ENCODE data around the gene SOX15.
A peak's percentile ranks its signal among the peaks of the same experiment; 100 is the strongest.

Gene SOX15

GRCh38 chr17:7588553-7589203 is 1.2 kb downstream of the SOX15 start:
- TF ChIP-seq CTCF (IDR thresholded peaks at IDR 0.05; ENCODE audit: unreplicated experiment in 3 of 3), result no peak
- H3K36me3 Mint-ChIP-seq (ENCODE audit: low read depth), result peaks cover 51% of the 10 kb centered on the region
- peaks cover 34% of the 10 kb centered on the region for H3K4me1 Mint-ChIP-seq
- no peak overlapping the region for H3K4me3 Mint-ChIP-seq
- no peak overlapping the region for H3K27ac Mint-ChIP-seq
- H3K27me3 Mint-ChIP-seq (ENCODE audit: low read depth), result no peaks in the 10 kb centered on the region
- H3K9me3 Mint-ChIP-seq, result no peaks in the 10 kb centered on the region

GRCh38 chr17:7587420-7588151 is 2.3 kb downstream of the SOX15 start:
- peaks cover 42% of the 10 kb centered on the region for H3K36me3 Mint-ChIP-seq (ENCODE audit: low read depth)
- H3K27ac Mint-ChIP-seq, result peak overlapping the region; percentile 75 to 89 (median 77)
- no peak for TF ChIP-seq CTCF (IDR thresholded peaks at IDR 0.05; ENCODE audit: unreplicated experiment in 3 of 3)
- peaks cover 35% of the 10 kb centered on the region for H3K4me1 Mint-ChIP-seq
- no peaks in the 10 kb centered on the region for H3K27me3 Mint-ChIP-seq (ENCODE audit: low read depth)
- peak overlapping the region; percentile 51 to 81 (median 67) for H3K4me3 Mint-ChIP-seq
- no peaks in the 10 kb centered on the region for H3K9me3 Mint-ChIP-seq

GRCh38 chr17:7586673-7587419 is 3.0 kb downstream of the SOX15 start:
- Mint-ChIP-seq H3K36me3 (ENCODE audit: low read depth) (peaks cover 38% of the 10 kb centered on the region), H3K9me3 (no peaks in the 10 kb centered on the region), H3K4me3 (peak overlapping the region; percentile 51 to 81 (median 67)), H3K4me1 (peaks cover 42% of the 10 kb centered on the region), H3K27me3 (ENCODE audit: low read depth) (peaks cover 4% of the 10 kb centered on the region), H3K27ac (peak overlapping the region; percentile 75 to 89 (median 77))
- TF ChIP-seq CTCF (IDR thresholded peaks at IDR 0.05; ENCODE audit: unreplicated experiment in 3 of 3), result no peak

- H3K4me3 Mint-ChIP-seq, result peak within 1 kb of the TSS; percentile 95 to 98 (median 97)
- H3K9me3 Mint-ChIP-seq, result no peaks in the 10 kb centered on the region
- peaks cover 42% of the 10 kb centered on the region for H3K36me3 Mint-ChIP-seq (ENCODE audit: low read depth)
- peaks cover 58% of the 10 kb centered on the region for H3K4me1 Mint-ChIP-seq
- H3K27me3 Mint-ChIP-seq (ENCODE audit: low read depth), result peaks cover 4% of the 10 kb centered on the region
- no peak for TF ChIP-seq CTCF (IDR thresholded peaks at IDR 0.05; ENCODE audit: unreplicated experiment in 3 of 3)
- H3K27ac Mint-ChIP-seq, result peak within 1 kb of the TSS; percentile 100
These were observed 6.4 kb downstream of the SOX15 start, which contains the start of gene MPDU1 for GRCh38 chr17:7583253-7584109. TSS of gene MPDU1 (plus strand) at chr17:7583852. CDS start at chr17:7583863, 11 bp downstream.

- Mint-ChIP-seq H3K27me3 (ENCODE audit: low read depth) (peaks cover 4% of the 10 kb centered on the region), H3K27ac (peak overlapping the region; percentile 98 to 100 (median 100)), H3K4me1 (peaks cover 61% of the 10 kb centered on the region), H3K4me3 (peak overlapping the region; percentile 77 to 95 (median 78)), H3K9me3 (no peaks in the 10 kb centered on the region), H3K36me3 (ENCODE audit: low read depth) (peaks cover 45% of the 10 kb centered on the region)
- TF ChIP-seq CTCF (IDR thresholded peaks at IDR 0.05; ENCODE audit: unreplicated experiment in 3 of 3), result no peak
These were observed 7.3 kb downstream of the SOX15 start for GRCh38 chr17:7582396-7583252.
